Measurements from ENCODE around the gene SMIM24.

DNA sequence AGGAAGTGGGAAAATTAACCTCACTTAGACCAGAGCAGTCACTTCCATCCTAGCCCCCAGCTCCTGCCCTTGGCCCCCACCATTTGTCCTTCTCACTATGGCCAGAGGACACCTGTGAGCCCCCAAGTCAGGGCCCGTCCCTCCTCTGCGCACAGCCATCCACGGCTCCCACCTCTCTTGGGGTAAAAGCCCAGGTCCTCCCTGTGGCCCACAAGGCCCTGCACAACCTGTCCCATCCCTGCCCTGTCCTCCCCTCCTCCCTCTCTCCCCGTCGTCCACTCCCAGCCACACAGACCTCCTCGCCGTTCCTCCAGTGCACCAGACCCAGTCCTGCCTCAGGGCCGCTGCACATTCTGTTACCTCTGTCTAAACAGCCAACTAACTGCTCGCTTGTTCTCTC lies 53.9 kb downstream of the SMIM24 start:
- TF ChIP-seq, protein P1, sequence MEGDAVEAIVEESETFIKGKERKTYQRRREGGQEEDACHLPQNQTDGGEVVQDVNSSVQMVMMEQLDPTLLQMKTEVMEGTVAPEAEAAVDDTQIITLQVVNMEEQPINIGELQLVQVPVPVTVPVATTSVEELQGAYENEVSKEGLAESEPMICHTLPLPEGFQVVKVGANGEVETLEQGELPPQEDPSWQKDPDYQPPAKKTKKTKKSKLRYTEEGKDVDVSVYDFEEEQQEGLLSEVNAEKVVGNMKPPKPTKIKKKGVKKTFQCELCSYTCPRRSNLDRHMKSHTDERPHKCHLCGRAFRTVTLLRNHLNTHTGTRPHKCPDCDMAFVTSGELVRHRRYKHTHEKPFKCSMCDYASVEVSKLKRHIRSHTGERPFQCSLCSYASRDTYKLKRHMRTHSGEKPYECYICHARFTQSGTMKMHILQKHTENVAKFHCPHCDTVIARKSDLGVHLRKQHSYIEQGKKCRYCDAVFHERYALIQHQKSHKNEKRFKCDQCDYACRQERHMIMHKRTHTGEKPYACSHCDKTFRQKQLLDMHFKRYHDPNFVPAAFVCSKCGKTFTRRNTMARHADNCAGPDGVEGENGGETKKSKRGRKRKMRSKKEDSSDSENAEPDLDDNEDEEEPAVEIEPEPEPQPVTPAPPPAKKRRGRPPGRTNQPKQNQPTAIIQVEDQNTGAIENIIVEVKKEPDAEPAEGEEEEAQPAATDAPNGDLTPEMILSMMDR (IDR thresholded peaks at IDR 0.05): no peak
- no peak for TF ChIP-seq EZH2 (IDR thresholded peaks at IDR 0.05; ENCODE audit: borderline replicate concordance, insufficient read depth, low read depth, low read length, poor library complexity, severe bottlenecking)

All from B cell (primary cell).